PC-9 (cell line): ENCODE data around the gene FUT8.

ENCODE experiments used
- EZH2 ChIP-seq: fragments of 200-600 bp; sonication (generic); IDR thresholded peaks from 2 replicates; pipeline ENCODE4 v1.8.0; 2017; ENCODE audit warnings: antibody characterized with exemption, low read depth
- TF ChIP-seq, protein P1 (sequence below): fragments of 200-600 bp; sonication (generic); conservative IDR thresholded peaks from 2 replicates; pipeline ENCODE4 v1.6.1; 2017; ENCODE audit warnings: mixed run types, antibody characterized with exemption, mild to moderate bottlenecking, moderate library complexity

DNA sequence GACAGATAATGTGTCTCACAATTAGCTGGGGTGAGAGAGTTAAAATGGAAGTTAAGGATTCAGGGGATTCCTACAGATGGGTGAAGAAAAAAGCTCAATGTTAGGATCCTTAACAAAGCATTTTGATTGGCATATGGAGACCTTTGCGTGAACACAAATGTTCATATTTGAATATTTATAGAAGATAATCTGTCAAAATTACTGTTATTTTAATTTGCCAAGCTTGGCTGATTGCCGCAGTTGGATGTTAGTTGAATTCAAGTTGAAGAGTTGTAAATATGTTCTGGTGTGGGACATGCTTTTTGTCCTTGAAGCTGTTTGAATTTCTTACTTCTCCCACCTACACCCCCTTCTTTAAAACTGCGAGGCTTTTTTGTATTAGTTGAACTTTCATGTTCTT, 91.2 kb downstream of the FUT8 start:
- no peak for TF ChIP-seq EZH2
- TF ChIP-seq, protein P1, sequence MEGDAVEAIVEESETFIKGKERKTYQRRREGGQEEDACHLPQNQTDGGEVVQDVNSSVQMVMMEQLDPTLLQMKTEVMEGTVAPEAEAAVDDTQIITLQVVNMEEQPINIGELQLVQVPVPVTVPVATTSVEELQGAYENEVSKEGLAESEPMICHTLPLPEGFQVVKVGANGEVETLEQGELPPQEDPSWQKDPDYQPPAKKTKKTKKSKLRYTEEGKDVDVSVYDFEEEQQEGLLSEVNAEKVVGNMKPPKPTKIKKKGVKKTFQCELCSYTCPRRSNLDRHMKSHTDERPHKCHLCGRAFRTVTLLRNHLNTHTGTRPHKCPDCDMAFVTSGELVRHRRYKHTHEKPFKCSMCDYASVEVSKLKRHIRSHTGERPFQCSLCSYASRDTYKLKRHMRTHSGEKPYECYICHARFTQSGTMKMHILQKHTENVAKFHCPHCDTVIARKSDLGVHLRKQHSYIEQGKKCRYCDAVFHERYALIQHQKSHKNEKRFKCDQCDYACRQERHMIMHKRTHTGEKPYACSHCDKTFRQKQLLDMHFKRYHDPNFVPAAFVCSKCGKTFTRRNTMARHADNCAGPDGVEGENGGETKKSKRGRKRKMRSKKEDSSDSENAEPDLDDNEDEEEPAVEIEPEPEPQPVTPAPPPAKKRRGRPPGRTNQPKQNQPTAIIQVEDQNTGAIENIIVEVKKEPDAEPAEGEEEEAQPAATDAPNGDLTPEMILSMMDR = no peak
